Retinal pigment epithelial cell (primary cell): ENCODE results near the gene LBHD2.
A peak's percentile ranks its signal among the peaks of the same experiment; 100 is the strongest.

Source experiments
- DNase-seq: peaks from one replicate; pipeline ENCODE4 v3.0.0-alpha.2; 2010; ENCODE audit warnings: low read depth
- H3K4me3 ChIP-seq: 2 replicates; pipeline ENCODE4 v1.5.1; 2011; ENCODE audit warnings: mild to moderate bottlenecking, low read length, control low read depth, moderate library complexity
- TF ChIP-seq, protein P1 (sequence below): conservative IDR thresholded peaks from 2 replicates; pipeline ENCODE4 v1.5.1; 2011; ENCODE audit warnings: low read depth, low read length, control low read depth, inconsistent platforms

The LBHD2 gene

DNA sequence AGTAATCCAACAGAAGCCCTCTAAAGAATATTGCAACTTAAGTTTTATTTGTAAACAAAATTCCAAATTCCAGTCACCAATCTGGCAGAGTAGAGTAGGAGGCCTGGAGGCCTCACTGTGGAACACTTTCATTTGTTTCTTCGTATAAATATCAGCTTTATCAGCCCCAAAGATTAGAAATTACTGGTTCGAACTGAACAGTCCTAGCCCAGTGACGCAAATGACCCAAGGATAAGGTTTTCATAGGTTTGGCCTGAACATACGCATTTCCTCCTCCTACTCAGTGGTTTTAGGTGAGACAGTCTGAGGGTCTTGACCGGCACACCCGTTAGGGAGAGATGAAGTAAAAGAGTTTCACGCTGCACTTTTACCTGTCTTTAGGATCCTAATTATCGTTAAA is 28.3 kb upstream of the LBHD2 start:
- TF ChIP-seq, protein P1, sequence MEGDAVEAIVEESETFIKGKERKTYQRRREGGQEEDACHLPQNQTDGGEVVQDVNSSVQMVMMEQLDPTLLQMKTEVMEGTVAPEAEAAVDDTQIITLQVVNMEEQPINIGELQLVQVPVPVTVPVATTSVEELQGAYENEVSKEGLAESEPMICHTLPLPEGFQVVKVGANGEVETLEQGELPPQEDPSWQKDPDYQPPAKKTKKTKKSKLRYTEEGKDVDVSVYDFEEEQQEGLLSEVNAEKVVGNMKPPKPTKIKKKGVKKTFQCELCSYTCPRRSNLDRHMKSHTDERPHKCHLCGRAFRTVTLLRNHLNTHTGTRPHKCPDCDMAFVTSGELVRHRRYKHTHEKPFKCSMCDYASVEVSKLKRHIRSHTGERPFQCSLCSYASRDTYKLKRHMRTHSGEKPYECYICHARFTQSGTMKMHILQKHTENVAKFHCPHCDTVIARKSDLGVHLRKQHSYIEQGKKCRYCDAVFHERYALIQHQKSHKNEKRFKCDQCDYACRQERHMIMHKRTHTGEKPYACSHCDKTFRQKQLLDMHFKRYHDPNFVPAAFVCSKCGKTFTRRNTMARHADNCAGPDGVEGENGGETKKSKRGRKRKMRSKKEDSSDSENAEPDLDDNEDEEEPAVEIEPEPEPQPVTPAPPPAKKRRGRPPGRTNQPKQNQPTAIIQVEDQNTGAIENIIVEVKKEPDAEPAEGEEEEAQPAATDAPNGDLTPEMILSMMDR: no peak
- peak overlapping the region; percentile 65 for H3K4me3 ChIP-seq
- DNase-seq: no peak

GRCh38 chr14:103056322-103057027 is 27.5 kb upstream of the LBHD2 start:
- DNase-seq: no peak
- H3K4me3 ChIP-seq: peak overlapping the region; percentile 65
- TF ChIP-seq, protein P1: no peak

DNA sequence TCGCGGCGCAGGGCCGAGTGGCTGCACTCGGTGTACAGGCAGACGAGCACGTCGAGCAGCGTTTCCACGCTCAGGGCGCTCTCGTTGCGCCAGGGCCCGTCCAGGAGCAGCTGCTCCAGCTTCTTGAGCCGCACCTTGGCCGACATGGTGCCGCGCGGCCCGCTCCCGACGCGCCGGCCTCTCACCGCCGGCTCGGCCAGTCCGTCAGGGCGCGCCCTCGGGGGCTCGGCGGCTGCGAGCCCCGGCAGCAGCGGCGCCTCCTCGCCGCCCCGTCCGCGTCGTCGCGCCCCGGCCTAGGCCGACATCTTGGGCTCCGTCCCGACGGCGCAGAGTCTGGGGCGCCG is 27.0 kb upstream of the LBHD2 start:
- peak overlapping the region; percentile 65 for H3K4me3 ChIP-seq
- no peak for DNase-seq

GRCh38 chr14:103057372-103058163 is 26.4 kb upstream of the LBHD2 start, which contains the start of gene CDC42BPB:
CDC42BPB (minus strand) TSS chr14:103057549; CDS start chr14:103057173, 376 bp downstream.
- DNase-seq: peak; percentile 68
- H3K4me3 ChIP-seq: peak within 1 kb of the TSS; percentile 65
- TF ChIP-seq, protein P1: no peak

More for the DNA sequence above, 27.0 kb upstream of the LBHD2 start:
- TF ChIP-seq, protein P1: no peak

GRCh38 chr14:103058164-103059055 is 25.6 kb upstream of the LBHD2 start:
- H3K4me3 ChIP-seq: peak overlapping the region; percentile 64
- DNase-seq: no peak
- TF ChIP-seq, protein P1: no peak

DNA sequence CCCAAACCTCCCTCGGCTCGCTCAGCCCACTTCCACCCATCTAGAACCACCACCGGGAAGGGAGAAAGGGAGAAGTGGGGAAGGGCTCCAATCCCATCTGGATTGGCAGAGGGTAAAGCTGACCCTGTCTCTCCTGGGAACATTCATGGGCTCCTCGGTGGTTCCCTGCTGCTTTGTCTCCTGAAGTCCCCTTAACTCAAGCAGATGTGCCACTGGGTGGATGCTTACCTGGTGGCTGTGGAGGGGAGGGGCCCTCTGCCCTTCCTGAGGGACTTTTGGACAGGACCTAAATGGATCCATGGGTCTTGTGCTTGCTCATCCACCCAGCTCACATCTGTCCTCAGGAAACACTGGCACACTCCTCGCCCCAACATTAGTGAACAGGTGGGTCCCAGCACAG is 24.5 kb upstream of the LBHD2 start:
- TF ChIP-seq, protein P1: no peak
- H3K4me3 ChIP-seq: no peak overlapping the region
- no peak for DNase-seq
